ENCODE results near the gene DNAH17.

DNA sequence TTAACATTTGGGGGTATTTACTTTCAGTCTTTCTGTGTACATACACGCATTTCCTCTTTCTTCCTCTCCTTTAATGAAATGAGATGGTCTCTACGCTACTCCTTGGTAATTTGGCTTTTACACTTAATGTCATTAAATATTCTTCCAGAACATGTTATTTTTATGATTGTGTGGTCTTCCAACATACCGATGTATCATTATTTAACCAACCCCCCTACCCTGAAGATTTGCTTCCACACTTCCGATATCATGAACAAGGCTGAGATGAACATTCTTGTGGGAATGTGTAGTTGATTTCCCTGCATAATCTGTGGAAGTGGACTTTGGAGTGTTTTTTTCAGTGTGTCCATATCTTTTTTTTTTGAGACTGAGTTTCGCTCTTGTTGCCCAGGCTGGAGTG lies 201.0 kb downstream of the DNAH17 start:
- TF ChIP-seq EZH2 (IDR thresholded peaks at IDR 0.05; ENCODE audit: insufficient read depth, poor library complexity, severe bottlenecking): no peak
- TF ChIP-seq EZH2phosphoT487 (IDR thresholded peaks at IDR 0.05; ENCODE audit: insufficient read depth, low read depth): no peak
